ENCODE measurements around the gene TFF3.

TFF3 gene

GRCh38 chr21:42282021-42282420 is 33.2 kb downstream of the TFF3 start:
- Histone ChIP-seq H3K36me3 (ENCODE audit: low read length) (no peaks in the 10 kb centered on the region), H3K27ac (ENCODE audit: low read depth, low read length) (no peak overlapping the region), H2AFZ (ENCODE audit: low read depth, low read length, severe bottlenecking) (no peak overlapping the region), H3K9me2 (replicated peaks; ENCODE audit: insufficient read depth, low read length) (no peaks in the 10 kb centered on the region), H4K20me1 (ENCODE audit: low read depth, low read length) (no peaks in the 10 kb centered on the region), H3F3A (ENCODE audit: insufficient read depth) (no peaks in the 10 kb centered on the region), H3K9me3 (ENCODE audit: insufficient read depth, low read length) (no peaks in the 10 kb centered on the region), H3K4me2 (ENCODE audit: low read depth, low read length, poor library complexity, severe bottlenecking) (no peak overlapping the region), H3K79me2 (ENCODE audit: insufficient read depth, low read length) (no peaks in the 10 kb centered on the region), H3K9ac (ENCODE audit: low read length) (no peak overlapping the region), H3K4me3 (ENCODE audit: insufficient read depth, low read length, poor library complexity, severe bottlenecking) (no peak overlapping the region), H3K27me3 (ENCODE audit: low read length) (no peaks in the 10 kb centered on the region)
- TF ChIP-seq CTCF (IDR thresholded peaks at IDR 0.05; ENCODE audit: insufficient read depth, low read length, poor library complexity, severe bottlenecking) (no peak), EZH2phosphoT487 (conservative IDR thresholded peaks at IDR 0.05; ENCODE audit: low read length) (no peak)

GRCh38 chr21:42281181-42281680 is 34.0 kb downstream of the TFF3 start:
- Histone ChIP-seq H3K9me3 (ENCODE audit: insufficient read depth, low read length) (no peaks in the 10 kb centered on the region), H3K9me2 (replicated peaks; ENCODE audit: insufficient read depth, low read length) (no peaks in the 10 kb centered on the region), H3K36me3 (ENCODE audit: low read length) (no peaks in the 10 kb centered on the region), H3K27me3 (ENCODE audit: low read length) (no peaks in the 10 kb centered on the region), H3K9ac (ENCODE audit: low read length) (no peak overlapping the region), H2AFZ (ENCODE audit: low read depth, low read length, severe bottlenecking) (no peak overlapping the region), H3K4me2 (ENCODE audit: low read depth, low read length, poor library complexity, severe bottlenecking) (no peak overlapping the region), H3K27ac (ENCODE audit: low read depth, low read length) (no peak overlapping the region), H3F3A (ENCODE audit: insufficient read depth) (no peaks in the 10 kb centered on the region), H4K20me1 (ENCODE audit: low read depth, low read length) (no peaks in the 10 kb centered on the region), H3K79me2 (ENCODE audit: insufficient read depth, low read length) (no peaks in the 10 kb centered on the region), H3K4me3 (ENCODE audit: insufficient read depth, low read length, poor library complexity, severe bottlenecking) (no peak overlapping the region)
- no peak for TF ChIP-seq CTCF (IDR thresholded peaks at IDR 0.05; ENCODE audit: insufficient read depth, low read length, poor library complexity, severe bottlenecking)
- TF ChIP-seq EZH2phosphoT487 (conservative IDR thresholded peaks at IDR 0.05; ENCODE audit: low read length), result no peak

- Histone ChIP-seq H4K20me1 (ENCODE audit: low read depth, low read length) (no peaks in the 10 kb centered on the region), H2AFZ (ENCODE audit: low read depth, low read length, severe bottlenecking) (no peak overlapping the region), H3K9ac (ENCODE audit: low read length) (no peak overlapping the region), H3K4me2 (ENCODE audit: low read depth, low read length, poor library complexity, severe bottlenecking) (no peak overlapping the region), H3K9me3 (ENCODE audit: insufficient read depth, low read length) (no peaks in the 10 kb centered on the region), H3F3A (ENCODE audit: insufficient read depth) (no peaks in the 10 kb centered on the region), H3K27me3 (ENCODE audit: low read length) (no peaks in the 10 kb centered on the region), H3K4me3 (ENCODE audit: insufficient read depth, low read length, poor library complexity, severe bottlenecking) (no peak overlapping the region), H3K9me2 (replicated peaks; ENCODE audit: insufficient read depth, low read length) (no peaks in the 10 kb centered on the region), H3K27ac (ENCODE audit: low read depth, low read length) (no peak overlapping the region), H3K36me3 (ENCODE audit: low read length) (no peaks in the 10 kb centered on the region), H3K79me2 (ENCODE audit: insufficient read depth, low read length) (no peaks in the 10 kb centered on the region)
- TF ChIP-seq CTCF (IDR thresholded peaks at IDR 0.05; ENCODE audit: insufficient read depth, low read length, poor library complexity, severe bottlenecking), result no peak
These were observed 34.6 kb downstream of the TFF3 start for GRCh38 chr21:42280356-42281180.

All from SU-DHL-6 (cell line).